NCI-H2196 (cell line): ENCODE measurements around the gene SPTBN1.
A peak's percentile ranks its signal among the peaks of the same experiment; 100 is the strongest.

ENCODE experiments used
- DNase-seq: peaks from one replicate; lab custom pipeline; 2025; ENCODE audit not compliant: unreplicated experiment; lab: John Stamatoyannopoulos, UW

SPTBN1 gene

GRCh38 chr2:54570925-54571694 lies 115.0 kb downstream of the SPTBN1 start:
- no peak for DNase-seq

- DNase-seq = no peak
Measured at GRCh38 chr2:54572262-54572635, 116.1 kb downstream of the SPTBN1 start.

- DNase-seq = no peak
Measured at GRCh38 chr2:54572636-54573536, 116.8 kb downstream of the SPTBN1 start.

DNA sequence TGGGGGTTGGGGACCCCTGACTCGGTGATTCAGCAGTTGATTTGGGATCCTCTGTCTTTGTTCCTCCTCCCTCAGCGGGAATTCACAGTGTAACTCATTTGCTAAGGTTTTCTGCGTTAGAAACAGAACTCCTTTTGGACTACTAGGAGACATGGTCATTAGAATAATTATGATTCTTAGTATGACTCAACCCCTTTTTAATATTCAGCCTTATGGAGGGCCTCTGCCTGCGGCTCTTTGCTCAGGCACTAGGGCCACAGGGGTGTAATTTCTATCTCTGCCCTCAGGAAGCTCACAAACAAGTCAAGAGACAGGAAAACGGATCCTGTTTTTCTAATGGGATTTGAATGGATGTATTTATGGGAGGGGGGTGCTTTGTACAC lies 117.4 kb downstream of the SPTBN1 start:
- DNase-seq = no peak

DNA sequence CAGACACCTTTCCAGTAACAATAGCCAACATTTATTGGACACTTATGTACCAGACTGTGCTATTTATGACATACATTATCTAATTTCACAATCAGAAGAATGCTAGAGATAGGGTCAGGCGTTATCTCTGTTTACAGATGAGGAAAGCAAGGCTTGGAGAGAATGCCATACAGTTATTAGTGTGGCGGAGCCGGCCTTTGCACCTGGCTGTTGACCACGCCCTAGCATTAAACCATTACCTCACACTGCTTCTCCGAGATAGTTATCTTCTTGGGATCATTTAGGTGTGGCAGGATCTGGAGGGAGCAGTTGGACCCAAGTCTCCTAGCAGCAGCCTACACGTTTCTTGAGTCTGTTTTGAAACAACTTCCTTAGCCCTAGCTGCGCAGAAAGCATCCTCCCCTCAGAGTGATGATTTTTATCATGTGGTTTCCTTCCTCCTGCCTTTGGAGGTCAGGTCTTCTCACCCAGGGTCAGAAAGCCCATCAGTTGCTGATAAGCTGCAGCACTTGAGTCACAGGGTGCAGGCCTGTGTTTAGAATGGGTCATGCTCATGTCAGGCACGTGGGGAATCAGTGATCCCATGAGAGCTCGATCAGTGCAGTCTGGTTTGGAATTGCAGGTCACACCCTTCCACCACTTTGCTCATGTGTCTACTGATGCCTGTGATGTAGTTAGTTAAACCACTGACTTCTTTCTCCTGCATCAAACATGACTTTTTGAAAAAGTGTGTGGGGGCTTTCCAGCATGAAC lies 118.2 kb downstream of the SPTBN1 start:
- no peak for DNase-seq

- DNase-seq = no peak
Measured at GRCh38 chr2:54574860-54575247, 118.7 kb downstream of the SPTBN1 start.

DNA sequence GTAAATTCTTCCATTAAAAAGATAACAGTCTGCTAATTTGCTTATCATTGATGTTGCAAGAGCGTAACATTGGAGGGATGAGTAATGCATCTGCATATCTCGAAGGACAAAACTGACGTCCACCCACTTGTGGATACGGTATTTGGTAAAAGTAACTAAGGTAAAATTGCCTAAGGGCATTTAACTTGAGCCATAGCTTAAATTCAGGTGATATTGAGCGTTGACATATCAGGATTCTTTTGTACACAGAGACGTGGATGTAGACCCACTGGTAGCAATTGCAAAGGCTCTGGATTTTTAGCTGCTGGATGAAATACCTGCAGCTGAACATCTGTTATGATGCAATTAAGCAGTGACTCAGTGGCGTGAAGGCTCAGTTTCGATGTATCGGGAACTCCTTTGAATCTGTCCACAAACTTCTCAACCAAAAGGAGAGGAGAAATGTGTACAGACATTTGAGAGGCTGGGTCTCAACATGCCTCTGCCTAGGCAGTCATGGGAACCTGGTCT lies 119.3 kb downstream of the SPTBN1 start:
- DNase-seq = no peak

DNA sequence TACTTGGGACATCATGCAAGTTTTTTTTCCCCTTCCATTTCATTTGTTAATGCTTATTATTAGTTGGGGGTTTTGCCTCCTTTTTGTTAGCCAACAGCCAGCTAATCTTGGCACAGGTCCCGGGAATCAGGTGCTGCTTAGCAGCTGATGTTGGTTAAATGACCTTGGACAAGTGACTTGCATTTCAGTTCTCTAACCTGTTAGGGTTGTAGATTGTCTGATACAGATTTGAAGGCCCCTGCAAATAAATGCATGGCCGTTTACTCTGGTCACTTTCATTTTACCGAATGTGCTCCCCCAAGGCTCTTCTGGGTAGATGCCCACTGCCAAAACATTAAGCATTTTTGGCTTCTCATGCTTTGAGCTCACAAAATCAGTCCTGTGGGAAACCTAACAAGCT lies 120.9 kb downstream of the SPTBN1 start:
- peak; percentile 49 for DNase-seq

DNA sequence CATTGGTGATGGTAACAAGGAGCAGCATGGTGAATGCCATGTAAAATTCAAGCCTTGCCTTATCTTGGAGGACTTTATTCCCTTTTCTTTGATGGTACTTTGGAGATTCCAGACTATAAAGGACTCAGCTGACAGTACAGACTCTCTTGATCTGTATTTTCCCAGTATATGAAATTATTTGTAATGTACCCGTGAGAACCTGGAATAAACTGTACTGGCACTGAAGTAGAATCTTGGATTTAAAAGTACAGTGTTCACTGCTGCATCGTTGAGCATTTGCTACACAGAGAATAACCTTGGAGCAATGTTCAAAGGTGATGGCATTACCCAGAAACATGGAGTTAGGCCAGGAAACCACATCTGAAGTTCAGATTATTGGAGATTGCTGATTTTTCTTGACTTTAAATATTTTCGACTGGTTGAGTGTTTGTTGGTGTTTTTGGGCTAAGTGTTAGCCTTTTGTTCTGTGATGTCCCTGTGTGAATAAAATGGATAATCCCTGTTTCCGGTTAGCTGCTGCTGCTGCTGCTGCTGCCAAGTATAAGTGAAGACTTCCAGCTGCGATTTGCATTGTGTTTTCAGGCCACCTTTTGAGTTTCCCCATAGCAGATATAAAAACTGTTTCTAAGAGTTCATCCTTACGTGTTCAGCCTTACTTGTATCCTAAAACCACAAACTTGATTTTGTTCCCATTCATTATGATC lies 122.0 kb downstream of the SPTBN1 start:
- DNase-seq = no peak

GRCh38 chr2:54578648-54579045 lies 122.5 kb downstream of the SPTBN1 start:
- no peak for DNase-seq

DNA sequence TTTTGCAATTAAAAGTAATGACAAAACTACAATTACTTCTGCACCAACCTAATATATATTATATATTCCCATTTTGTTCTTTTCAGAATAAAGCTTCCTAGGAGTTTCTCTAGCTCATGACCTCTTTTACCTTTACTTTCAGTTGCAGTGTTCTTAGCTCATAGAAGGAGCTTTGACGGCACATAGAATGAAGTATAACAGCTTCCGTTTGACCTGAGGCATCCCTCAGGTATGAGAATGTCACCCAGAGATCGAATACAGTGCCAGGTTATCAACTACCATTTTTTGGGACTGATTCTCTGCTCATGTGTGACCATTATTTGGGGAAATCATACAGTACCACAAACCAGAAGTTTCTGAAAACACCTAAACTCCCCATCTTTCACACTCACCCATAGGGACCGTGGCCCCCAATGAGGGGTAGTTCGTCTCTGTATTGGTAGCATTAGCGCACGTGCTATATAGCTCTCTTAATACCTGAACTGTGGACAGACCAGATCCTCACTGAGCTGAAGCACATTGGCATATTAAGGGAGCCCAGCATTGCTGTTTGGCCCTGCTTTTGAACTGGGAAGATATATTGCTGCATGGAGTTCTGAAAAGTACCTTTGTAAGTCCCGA lies 123.0 kb downstream of the SPTBN1 start:
- DNase-seq = no peak

GRCh38 chr2:54579682-54580620 lies 123.8 kb downstream of the SPTBN1 start:
- DNase-seq = no peak

GRCh38 chr2:54581326-54582039 lies 125.4 kb downstream of the SPTBN1 start:
- DNase-seq = no peak

DNA sequence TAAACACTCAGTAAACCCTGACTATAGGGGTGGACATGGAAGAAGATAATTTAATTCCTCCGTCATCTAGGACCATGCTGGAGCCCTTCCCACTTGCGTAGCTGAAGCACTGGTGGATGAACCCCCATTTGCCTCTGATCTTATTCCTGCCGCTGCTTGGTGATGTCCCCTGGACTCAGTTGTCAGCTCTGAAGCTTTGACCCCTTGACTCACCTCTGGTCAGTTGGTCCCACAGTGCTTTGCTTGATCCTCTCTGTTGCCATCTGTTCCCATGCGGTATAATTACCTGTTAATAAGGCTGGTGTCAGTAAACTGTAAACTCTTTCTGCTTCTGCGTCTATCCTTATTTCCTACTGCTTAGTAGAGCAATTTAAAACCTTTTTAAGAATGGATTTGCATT lies 126.9 kb downstream of the SPTBN1 start:
- no peak for DNase-seq

- DNase-seq = no peak
Measured at GRCh38 chr2:54584598-54584997, 128.5 kb downstream of the SPTBN1 start.

- no peak for DNase-seq
Measured at GRCh38 chr2:54585136-54585733, 129.1 kb downstream of the SPTBN1 start.

- DNase-seq = no peak
Measured at GRCh38 chr2:54586062-54586461, 129.9 kb downstream of the SPTBN1 start.

GRCh38 chr2:54586494-54586893 lies 130.4 kb downstream of the SPTBN1 start:
- DNase-seq = no peak
